Activated CD8-positive, alpha-beta memory T cell treated with anti-CD3 and anti-CD28 coated beads, Interleukin-2, amount 50 U/mL, for 24 hours (primary cell): ENCODE measurements around the gene MAJIN.

Experiments used
- DNase-seq: peaks from one replicate; pipeline ENCODE4 v3.0.0-alpha.2; 2020; ENCODE audit errors: extremely low read depth

The MAJIN gene

GRCh38 chr11:64892411-64892831 is 79.5 kb downstream of the MAJIN start:
- DNase-seq = no peak

DNA sequence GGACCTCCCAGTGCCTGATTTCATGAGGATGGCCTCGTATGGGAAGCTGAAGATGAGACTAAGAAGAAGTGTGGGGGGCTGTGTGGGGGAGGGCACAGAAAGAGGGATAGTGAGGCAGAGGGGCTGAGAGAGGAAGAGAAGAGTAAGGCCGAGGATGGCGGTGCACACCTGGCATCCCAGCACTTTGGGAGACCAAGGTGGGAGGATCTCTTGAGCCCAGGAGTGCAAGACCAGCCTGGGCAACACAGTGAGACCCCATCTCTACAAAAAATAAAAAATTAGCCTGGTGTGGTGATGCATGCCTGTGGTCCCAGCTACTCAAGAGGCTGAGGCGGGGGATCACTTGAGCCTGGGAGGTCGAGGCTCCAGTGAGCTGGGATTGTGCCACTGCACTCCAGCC is 80.0 kb downstream of the MAJIN start:
- DNase-seq = no peak

DNA sequence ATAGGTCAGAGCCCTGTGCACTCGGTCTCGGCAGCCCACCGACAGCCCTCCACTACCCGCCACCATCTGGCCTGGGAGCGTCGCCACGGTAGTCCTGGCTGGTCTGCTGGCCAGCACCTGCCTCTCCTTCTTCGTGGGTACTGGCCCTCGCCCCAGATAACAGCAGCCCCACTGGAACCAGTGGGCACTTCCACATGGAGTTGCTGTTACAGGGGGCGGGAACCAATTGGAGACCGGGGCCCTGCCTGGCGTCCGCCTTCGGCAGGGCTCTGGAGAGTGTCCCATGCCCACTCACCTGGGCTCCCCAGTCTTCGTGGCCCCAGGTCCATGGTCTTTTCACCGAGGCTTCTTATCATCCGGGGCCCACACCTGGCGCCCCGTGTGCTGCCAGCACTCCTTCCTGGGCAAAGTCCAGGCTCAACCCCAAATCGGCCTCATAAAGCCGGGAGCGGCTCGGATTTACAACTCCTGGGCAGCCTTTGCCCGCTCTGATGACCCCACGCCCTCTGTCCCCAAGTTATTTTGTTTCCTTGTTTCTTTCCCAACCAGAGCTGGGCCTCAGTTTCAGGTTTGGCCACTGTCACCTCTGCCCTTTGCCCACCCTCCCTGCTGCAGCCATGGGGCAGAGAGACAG is 80.6 kb downstream of the MAJIN start:
- no peak for DNase-seq

- DNase-seq = no peak
Measured at GRCh38 chr11:64890522-64890939, 81.4 kb downstream of the MAJIN start.

DNA sequence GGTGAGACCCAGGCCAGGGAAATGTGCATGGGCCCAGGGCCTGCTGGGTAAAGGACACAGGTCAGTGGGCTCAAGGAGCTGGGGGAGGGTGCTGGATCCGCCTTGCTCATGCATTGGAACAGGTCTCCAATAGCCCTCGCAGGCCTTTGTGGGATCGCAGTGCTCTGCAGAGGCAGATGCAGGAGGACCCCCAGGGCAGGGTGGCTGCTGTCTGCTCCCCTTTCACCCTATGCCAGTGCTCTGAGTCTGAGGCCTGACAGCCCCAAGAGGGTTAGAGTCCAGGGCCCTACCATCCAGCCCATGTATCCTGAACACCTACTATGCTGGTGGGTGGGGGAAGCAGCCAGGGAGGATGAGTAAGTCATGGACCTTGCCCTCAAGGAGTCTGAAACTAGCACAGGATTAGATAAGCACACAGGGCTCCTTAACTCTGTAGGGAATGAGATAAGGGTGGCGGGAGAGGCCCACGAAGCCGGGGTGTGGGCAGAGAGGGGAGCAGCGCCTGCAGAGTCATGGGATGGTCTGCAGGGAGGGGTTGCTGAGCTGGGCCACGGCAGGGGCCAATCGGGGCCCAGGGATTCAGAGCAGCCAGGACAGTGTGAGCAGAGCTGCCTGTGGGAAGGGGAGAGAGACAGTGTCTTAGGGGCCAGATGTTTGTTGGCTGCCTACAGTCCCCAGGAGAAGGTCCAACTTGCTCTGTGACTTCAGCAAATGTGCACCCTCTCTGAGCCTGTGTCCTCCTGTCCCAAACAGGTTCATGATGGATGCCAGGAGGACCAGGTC is 83.0 kb downstream of the MAJIN start:
- no peak for DNase-seq

DNA sequence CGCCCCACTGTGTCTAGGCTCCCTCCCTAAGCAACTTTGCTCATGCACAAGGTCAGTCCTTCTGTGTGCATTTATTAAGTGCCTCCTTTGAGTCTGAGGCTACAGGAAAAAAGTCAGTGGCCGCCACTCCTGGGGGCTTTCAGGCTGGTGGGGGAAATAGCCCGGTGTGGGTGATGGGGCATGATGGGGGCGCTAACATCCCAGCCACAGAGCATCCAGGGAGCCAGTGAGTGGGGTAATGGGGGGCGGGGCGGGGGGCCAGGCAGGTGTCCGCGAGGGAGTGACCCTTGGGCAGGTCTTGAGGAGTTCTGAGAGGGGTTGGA is 83.5 kb downstream of the MAJIN start:
- no peak for DNase-seq
